Measurements from ENCODE around the gene AGPAT4. TPM values are rescaled to one million over a fixed set of nuclear protein-coding genes. Genes with fewer than 3 reads are reported as not detected.

Gene AGPAT4
- total and polyA plus RNA-seq, 2 donors (not counting 1 experiment from before 2014, with no cell fraction given), result 4.4 to 6.1 TPM

DNA sequence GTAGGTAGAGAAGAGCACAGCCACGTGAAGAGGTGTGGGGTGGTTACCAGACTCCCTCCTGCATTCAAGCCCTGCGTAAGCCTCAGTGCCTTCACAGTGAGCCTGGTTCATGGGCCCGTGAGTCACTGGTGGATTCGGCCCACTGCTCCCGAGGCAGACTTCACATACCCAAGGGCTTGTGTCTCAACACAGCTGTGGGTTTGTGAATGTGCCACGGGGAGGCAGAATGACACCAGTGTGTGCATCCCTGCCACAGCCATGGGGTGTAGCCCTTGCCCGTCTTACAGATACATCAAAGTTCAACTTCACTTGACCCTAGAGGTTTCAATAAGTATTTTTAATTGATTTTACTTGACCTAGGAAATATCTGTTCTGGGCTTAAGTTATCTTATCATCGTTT is 173.8 kb downstream of the AGPAT4 start:
- ATAC-seq (ENCODE audit: low read depth) (no peak), DNase-seq (no peak)
- H3K4me3 Mint-ChIP-seq, result no peak overlapping the region
- CTCF ChIA-PET, result interaction anchor here (3.3 kb wide), 1 partner anchor 271 kb away, joined by 19 read pairs; no protein-coding TSS in a partner anchor
- H3K79me2 ChIP-seq (ENCODE audit: control insufficient read depth, insufficient read depth, low read length), result no peaks in the 10 kb centered on the region
- WGBS (ENCODE audit: insufficient coverage), result 94% methylated on average over 6 of the region's 8 CpGs
- H4K20me1 ChIP-seq (ENCODE audit: control insufficient read depth, insufficient read depth, low read length, poor library complexity, severe bottlenecking), result no peaks in the 10 kb centered on the region
- no peaks in the 10 kb centered on the region for H3K27me3 ChIP-seq (replicated peaks in 1 of 4; ENCODE audit: control extremely low read depth in 1 of 4, control insufficient read depth in 3 of 4, insufficient read depth in 4 of 4, low read length in 3 of 4)
- no peaks in the 10 kb centered on the region for H3K4me1 ChIP-seq (ENCODE audit: control insufficient read depth in 2 of 2, insufficient read depth in 2 of 2, low read length in 2 of 2)
- no peak overlapping the region for H3K9ac ChIP-seq (ENCODE audit: low read length)
- H3K27ac Mint-ChIP-seq, result no peak overlapping the region
- no peak overlapping the region for H3K4me3 ChIP-seq (ENCODE audit: control extremely low read depth in 1 of 5, extremely low read depth in 1 of 5, insufficient read depth in 1 of 5, low read depth in 2 of 5, low read length in 4 of 5)
- no peaks in the 10 kb centered on the region for H3K9me3 Mint-ChIP-seq (ENCODE audit: insufficient read depth)
- POLR2A ChIA-PET, result no interaction called here
- no peaks in the 10 kb centered on the region for H3K9me3 ChIP-seq (ENCODE audit: control extremely low read depth in 1 of 3, control insufficient read depth in 2 of 3, insufficient read depth in 1 of 3, low read length in 2 of 3)
- H3K4me1 Mint-ChIP-seq, result no peaks in the 10 kb centered on the region
- H3K27ac ChIP-seq (ENCODE audit: low read length in 2 of 2), result no peak overlapping the region
- TF ChIP-seq EZH2 (IDR thresholded peaks at IDR 0.05; ENCODE audit: borderline replicate concordance, insufficient read depth, low read depth, low read length, poor library complexity, severe bottlenecking) (no peak), CTCF (IDR thresholded peaks at IDR 0.05) (no peak)
- peaks cover 0 to 54% of the 10 kb centered on the region in 2 experiments for H3K36me3 ChIP-seq (replicated peaks in 1 of 2; ENCODE audit: control extremely low read depth in 1 of 2, control insufficient read depth in 1 of 2, extremely low read depth in 1 of 2, insufficient read depth in 2 of 2, low read length in 1 of 2)
- no peak overlapping the region for H2AFZ ChIP-seq (ENCODE audit: insufficient read depth, low read depth, low read length, poor library complexity, severe bottlenecking)
- intact Hi-C loops (cut with micrococcal nuclease), result no loop called here
- no peak overlapping the region for H3K4me2 ChIP-seq (replicated peaks; ENCODE audit: low read depth, low read length, poor library complexity, severe bottlenecking)
- H3K27me3 Mint-ChIP-seq, result no peaks in the 10 kb centered on the region

DNA sequence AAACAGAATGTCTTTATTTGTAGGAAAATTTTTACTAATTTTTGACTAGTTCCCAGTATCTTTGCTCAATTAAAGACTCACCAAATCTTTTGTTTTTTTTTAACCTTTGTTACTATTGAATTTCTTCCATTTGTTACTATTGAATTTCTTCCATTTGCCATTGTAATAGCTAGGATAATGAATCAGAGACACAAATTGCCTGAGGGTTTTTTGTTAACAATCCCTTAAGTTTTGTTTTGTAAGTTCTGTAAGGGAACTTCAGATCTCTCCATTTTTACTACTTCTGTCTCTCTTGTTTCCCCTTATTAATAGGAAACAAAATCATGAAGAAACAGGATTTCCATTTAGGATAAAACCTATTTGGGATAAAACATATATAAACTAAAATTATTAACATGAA is 177.9 kb downstream of the AGPAT4 start:
- Histone ChIP-seq H3K27ac (ENCODE audit: low read length in 2 of 2) (no peak overlapping the region), H3K9me3 (ENCODE audit: control extremely low read depth in 1 of 3, control insufficient read depth in 2 of 3, insufficient read depth in 1 of 3, low read length in 2 of 3) (no peaks in the 10 kb centered on the region), H3K4me2 (replicated peaks; ENCODE audit: low read depth, low read length, poor library complexity, severe bottlenecking) (no peak overlapping the region), H3K79me2 (ENCODE audit: control insufficient read depth, insufficient read depth, low read length) (no peaks in the 10 kb centered on the region), H2AFZ (ENCODE audit: insufficient read depth, low read depth, low read length, poor library complexity, severe bottlenecking) (no peak overlapping the region), H3K36me3 (replicated peaks in 1 of 2; ENCODE audit: control extremely low read depth in 1 of 2, control insufficient read depth in 1 of 2, extremely low read depth in 1 of 2, insufficient read depth in 2 of 2, low read length in 1 of 2) (peaks cover 12 to 62% of the 10 kb centered on the region in 2 experiments), H3K9ac (ENCODE audit: low read length) (no peak overlapping the region), H4K20me1 (ENCODE audit: control insufficient read depth, insufficient read depth, low read length, poor library complexity, severe bottlenecking) (no peaks in the 10 kb centered on the region), H3K27me3 (replicated peaks in 1 of 4; ENCODE audit: control extremely low read depth in 1 of 4, control insufficient read depth in 3 of 4, insufficient read depth in 4 of 4, low read length in 3 of 4) (no peaks in the 10 kb centered on the region), H3K4me1 (ENCODE audit: control insufficient read depth in 2 of 2, insufficient read depth in 2 of 2, low read length in 2 of 2) (no peaks in the 10 kb centered on the region), H3K4me3 (ENCODE audit: control extremely low read depth in 1 of 5, extremely low read depth in 1 of 5, insufficient read depth in 1 of 5, low read depth in 2 of 5, low read length in 4 of 5) (no peak overlapping the region)
- no peaks in the 10 kb centered on the region for H3K27me3 Mint-ChIP-seq
- H3K27ac Mint-ChIP-seq, result no peak overlapping the region
- no peaks in the 10 kb centered on the region for H3K9me3 Mint-ChIP-seq (ENCODE audit: insufficient read depth)
- DNase-seq (no peak), ATAC-seq (ENCODE audit: low read depth) (no peak)
- no peaks in the 10 kb centered on the region for H3K4me1 Mint-ChIP-seq
- ChIA-PET CTCF (interaction anchor here (1.1 kb wide), 1 partner anchor 275 kb away, joined by 3 read pairs; no protein-coding TSS in a partner anchor), POLR2A (no interaction called here)
- TF ChIP-seq CTCF (IDR thresholded peaks at IDR 0.05) (no peak), EZH2 (IDR thresholded peaks at IDR 0.05; ENCODE audit: borderline replicate concordance, insufficient read depth, low read depth, low read length, poor library complexity, severe bottlenecking) (no peak)
- intact Hi-C loops (cut with micrococcal nuclease), result no loop called here
- H3K4me3 Mint-ChIP-seq, result no peak overlapping the region

Measured in B cell (primary cell).